PC-3 (cell line): ENCODE data around the gene IGFLR1.

ENCODE experiments used
- CTCF ChIP-seq: fragments of 300-600 bp; sonication (generic); conservative IDR thresholded peaks from 2 replicates; pipeline ENCODE4 v1.5.1; 2017; ENCODE audit warnings: antibody characterized with exemption, low read depth, mild to moderate bottlenecking, low read length
- EZH2 ChIP-seq: fragments of 300-600 bp; sonication (generic); IDR thresholded peaks from one replicate; pipeline ENCODE4 v1.6.1; 2017; ENCODE audit warnings: antibody characterized with exemption, mild to moderate bottlenecking, low read length; ENCODE audit not compliant: unreplicated experiment

GRCh38 chr19:35717665-35718344, 24.4 kb downstream of the IGFLR1 start, which contains the start of gene KMT2B:
- TF ChIP-seq EZH2 (no peak), CTCF (no peak)
